ENCODE results near the gene CCDC201.

- TF ChIP-seq CTCF (conservative IDR thresholded peaks at IDR 0.05 in 1 of 2, IDR thresholded peaks at IDR 0.05 in 1 of 2; ENCODE audit: extremely low read depth in 1 of 2, insufficient read depth in 1 of 2, low read depth in 1 of 2, low read length in 2 of 2) (no peak), EZH2 (IDR thresholded peaks at IDR 0.05; ENCODE audit: borderline replicate concordance, low read length) (no peak)
Observed at GRCh38 chr7:45863715-45864114, 9.2 kb downstream of the CCDC201 start.
